OCI-LY3 (cell line): ENCODE measurements around the gene ATG4B.

Source experiments
- EZH2phosphoT487 ChIP-seq: fragments of 200-600 bp; shearing (Covaris generic); IDR thresholded peaks from 2 replicates; pipeline ENCODE4 v1.6.1; 2018; ENCODE audit warnings: antibody characterized with exemption, mixed run types, low read depth
- TF ChIP-seq, protein P1 (sequence below): fragments of 200-600, 300-600 bp; sonication (generic); IDR thresholded peaks from 2 replicates; pipeline ENCODE4 v1.5.1; 2014; ENCODE audit warnings: antibody characterized with exemption, low read length, low read depth

DNA sequence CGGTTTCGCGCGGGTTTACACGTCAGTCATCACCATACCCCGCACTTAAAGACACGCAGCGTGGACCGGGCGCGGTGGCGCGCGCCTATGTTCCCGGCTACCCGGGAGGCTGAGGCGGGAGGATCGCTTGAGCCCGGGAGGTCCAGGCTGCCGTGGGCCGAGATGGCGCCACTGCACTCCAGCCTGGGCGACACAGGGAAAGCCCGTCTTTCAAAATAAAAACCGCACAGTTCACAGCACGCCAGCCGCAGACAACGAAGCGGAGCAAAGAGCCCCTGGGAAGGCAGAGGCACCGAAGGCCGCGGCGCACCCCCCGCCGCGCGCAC lies 48.8 kb downstream of the ATG4B start:
- TF ChIP-seq, protein P1, sequence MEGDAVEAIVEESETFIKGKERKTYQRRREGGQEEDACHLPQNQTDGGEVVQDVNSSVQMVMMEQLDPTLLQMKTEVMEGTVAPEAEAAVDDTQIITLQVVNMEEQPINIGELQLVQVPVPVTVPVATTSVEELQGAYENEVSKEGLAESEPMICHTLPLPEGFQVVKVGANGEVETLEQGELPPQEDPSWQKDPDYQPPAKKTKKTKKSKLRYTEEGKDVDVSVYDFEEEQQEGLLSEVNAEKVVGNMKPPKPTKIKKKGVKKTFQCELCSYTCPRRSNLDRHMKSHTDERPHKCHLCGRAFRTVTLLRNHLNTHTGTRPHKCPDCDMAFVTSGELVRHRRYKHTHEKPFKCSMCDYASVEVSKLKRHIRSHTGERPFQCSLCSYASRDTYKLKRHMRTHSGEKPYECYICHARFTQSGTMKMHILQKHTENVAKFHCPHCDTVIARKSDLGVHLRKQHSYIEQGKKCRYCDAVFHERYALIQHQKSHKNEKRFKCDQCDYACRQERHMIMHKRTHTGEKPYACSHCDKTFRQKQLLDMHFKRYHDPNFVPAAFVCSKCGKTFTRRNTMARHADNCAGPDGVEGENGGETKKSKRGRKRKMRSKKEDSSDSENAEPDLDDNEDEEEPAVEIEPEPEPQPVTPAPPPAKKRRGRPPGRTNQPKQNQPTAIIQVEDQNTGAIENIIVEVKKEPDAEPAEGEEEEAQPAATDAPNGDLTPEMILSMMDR, result no peak
- no peak for TF ChIP-seq EZH2phosphoT487
